Measurements from ENCODE around the gene RGS12. TPM values are rescaled to one million over a fixed set of nuclear protein-coding genes. Genes with fewer than 3 reads are reported as not detected.

RGS12 gene
- total and polyA plus RNA-seq, 2 donors (not counting 1 experiment from before 2014, with no cell fraction given): 3.5 to 13.9 TPM

DNA sequence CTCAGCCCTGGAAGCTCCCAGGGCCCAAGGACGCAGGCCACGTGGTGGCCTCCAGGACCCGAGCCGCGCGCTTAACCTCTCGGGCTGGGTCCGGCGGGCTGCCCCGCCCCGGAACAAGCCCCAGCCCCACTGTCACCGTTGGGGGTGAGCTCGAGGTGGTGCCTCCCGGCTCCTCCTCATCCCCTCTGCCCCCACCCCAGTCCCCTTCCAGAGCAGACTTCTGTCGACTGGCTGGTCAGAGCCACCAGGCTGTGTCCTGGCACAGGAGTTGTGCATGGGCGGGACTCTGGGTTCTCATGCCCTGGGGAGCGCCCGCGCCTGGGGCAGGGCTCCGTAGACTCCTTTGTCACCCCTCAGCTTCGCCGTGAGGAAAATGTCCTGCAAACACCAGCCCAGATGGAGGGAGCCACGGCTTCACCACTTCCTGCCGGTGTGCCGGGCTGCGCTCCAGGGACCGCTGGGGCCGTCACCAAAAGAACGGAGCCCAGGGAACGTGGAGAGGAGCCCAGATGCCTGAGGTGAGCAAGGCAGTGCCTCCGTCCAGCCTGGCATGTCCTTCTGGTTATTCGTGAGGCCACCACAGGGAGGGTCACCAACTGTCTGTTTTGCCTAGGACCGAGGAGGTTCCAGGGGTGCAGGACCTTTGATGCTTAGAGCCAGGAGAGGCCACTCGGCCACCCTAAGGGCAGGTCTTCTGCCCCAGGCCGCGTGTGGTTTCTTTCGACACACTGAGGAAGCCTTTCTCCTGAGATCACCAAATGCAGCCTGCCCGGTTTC, 7.1 kb upstream of the RGS12 start:
- peak overlapping the region; percentile 27 for H3K4me3 Mint-ChIP-seq
- ChIA-PET CTCF (no interaction called here), POLR2A (no interaction called here)
- Histone ChIP-seq H3K4me1 (ENCODE audit: control insufficient read depth in 2 of 2, insufficient read depth in 2 of 2, low read length in 2 of 2) (peaks cover 13 to 16% of the 10 kb centered on the region in 2 donors), H3K27ac (ENCODE audit: low read length in 2 of 2) (no peak overlapping the region), H3K36me3 (replicated peaks in 1 of 2; ENCODE audit: control extremely low read depth in 1 of 2, control insufficient read depth in 1 of 2, extremely low read depth in 1 of 2, insufficient read depth in 2 of 2, low read length in 1 of 2) (no peaks in the 10 kb centered on the region), H3K9me3 (ENCODE audit: control extremely low read depth in 1 of 3, control insufficient read depth in 2 of 3, insufficient read depth in 1 of 3, low read length in 2 of 3) (peaks cover 0 to 13% (median 3%) of the 10 kb centered on the region in 3 donors), H4K20me1 (ENCODE audit: control insufficient read depth, insufficient read depth, low read length, poor library complexity, severe bottlenecking) (no peaks in the 10 kb centered on the region), H3K9ac (ENCODE audit: low read length) (peak overlapping the region; percentile 41), H3K79me2 (ENCODE audit: control insufficient read depth, insufficient read depth, low read length) (no peaks in the 10 kb centered on the region), H3K27me3 (replicated peaks in 1 of 4; ENCODE audit: control extremely low read depth in 1 of 4, control insufficient read depth in 3 of 4, insufficient read depth in 4 of 4, low read length in 3 of 4) (peaks cover 0 to 16% (median 2%) of the 10 kb centered on the region in 4 experiments), H2AFZ (ENCODE audit: insufficient read depth, low read depth, low read length, poor library complexity, severe bottlenecking) (peak overlapping the region; percentile 58), H3K4me2 (replicated peaks; ENCODE audit: low read depth, low read length, poor library complexity, severe bottlenecking) (peak overlapping the region; percentile 69), H3K4me3 (ENCODE audit: control extremely low read depth in 1 of 5, extremely low read depth in 1 of 5, insufficient read depth in 1 of 5, low read depth in 2 of 5, low read length in 4 of 5) (peak overlapping the region in 3 of 5 experiments; percentile 6 to 38 (median 36))
- peaks cover 15% of the 10 kb centered on the region for H3K4me1 Mint-ChIP-seq
- no peak for TF ChIP-seq EZH2 (IDR thresholded peaks at IDR 0.05; ENCODE audit: borderline replicate concordance, insufficient read depth, low read depth, low read length, poor library complexity, severe bottlenecking)
- TF ChIP-seq, protein P1, sequence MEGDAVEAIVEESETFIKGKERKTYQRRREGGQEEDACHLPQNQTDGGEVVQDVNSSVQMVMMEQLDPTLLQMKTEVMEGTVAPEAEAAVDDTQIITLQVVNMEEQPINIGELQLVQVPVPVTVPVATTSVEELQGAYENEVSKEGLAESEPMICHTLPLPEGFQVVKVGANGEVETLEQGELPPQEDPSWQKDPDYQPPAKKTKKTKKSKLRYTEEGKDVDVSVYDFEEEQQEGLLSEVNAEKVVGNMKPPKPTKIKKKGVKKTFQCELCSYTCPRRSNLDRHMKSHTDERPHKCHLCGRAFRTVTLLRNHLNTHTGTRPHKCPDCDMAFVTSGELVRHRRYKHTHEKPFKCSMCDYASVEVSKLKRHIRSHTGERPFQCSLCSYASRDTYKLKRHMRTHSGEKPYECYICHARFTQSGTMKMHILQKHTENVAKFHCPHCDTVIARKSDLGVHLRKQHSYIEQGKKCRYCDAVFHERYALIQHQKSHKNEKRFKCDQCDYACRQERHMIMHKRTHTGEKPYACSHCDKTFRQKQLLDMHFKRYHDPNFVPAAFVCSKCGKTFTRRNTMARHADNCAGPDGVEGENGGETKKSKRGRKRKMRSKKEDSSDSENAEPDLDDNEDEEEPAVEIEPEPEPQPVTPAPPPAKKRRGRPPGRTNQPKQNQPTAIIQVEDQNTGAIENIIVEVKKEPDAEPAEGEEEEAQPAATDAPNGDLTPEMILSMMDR (IDR thresholded peaks at IDR 0.05): no peak
- intact Hi-C loops (cut with micrococcal nuclease): loop anchor here (5.0 kb wide), 1 partner anchor 238 kb away; no protein-coding TSS in a partner anchor
- DNase-seq (no peak), ATAC-seq (ENCODE audit: low read depth) (peak; percentile 91)
- 44% methylated on average over 38 of the region's 38 CpGs for WGBS (ENCODE audit: insufficient coverage)
- H3K27me3 Mint-ChIP-seq: peaks cover 11% of the 10 kb centered on the region
- H3K9me3 Mint-ChIP-seq (ENCODE audit: insufficient read depth): peaks cover 4% of the 10 kb centered on the region
- peak overlapping the region; percentile 4 for H3K27ac Mint-ChIP-seq

Data from B cell (primary cell).